Mucosa of rectum (tissue), 2 donors: Measurements from ENCODE around the gene MEG3.

Experiments used
- H3K27ac ChIP-seq, 2 donors: one replicate each; pipeline ENCODE4 v1.7.0; 2013; ENCODE audit warnings: inconsistent platforms in 2 of 2, low read depth in 2 of 2, low read length in 2 of 2
- H3K27me3 ChIP-seq, 2 donors: one replicate each; pipeline ENCODE4 v1.7.0; 2013; ENCODE audit warnings: low read length in 2 of 2; ENCODE audit not compliant: control insufficient read depth in 2 of 2, insufficient read depth in 2 of 2
- H3K36me3 ChIP-seq, 2 donors: one replicate each; pipeline ENCODE4 v1.7.0; 2013; ENCODE audit warnings: low read length in 2 of 2; ENCODE audit not compliant: control insufficient read depth in 2 of 2, insufficient read depth in 2 of 2
- H3K4me1 ChIP-seq, 2 donors: one replicate each; pipeline ENCODE4 v1.7.0; 2013; ENCODE audit warnings: low read length in 2 of 2, mild to moderate bottlenecking in 1 of 2; ENCODE audit not compliant: control insufficient read depth in 2 of 2, insufficient read depth in 2 of 2
- H3K4me3 ChIP-seq, 2 donors: one replicate each; pipeline ENCODE4 v1.7.0; 2013; ENCODE audit warnings: low read length in 2 of 2
- H3K9ac ChIP-seq, 2 donors: one replicate each; pipeline ENCODE4 v1.7.0; 2013; ENCODE audit warnings: low read length in 2 of 2, low read depth in 1 of 2, mild to moderate bottlenecking in 1 of 2
- H3K9me3 ChIP-seq, 2 donors: one replicate each; pipeline ENCODE4 v1.7.0; 2013; ENCODE audit warnings: low read length in 2 of 2; ENCODE audit not compliant: control insufficient read depth in 2 of 2
- donor health status: healthy.
- donor health status: Normal muscosa, but diverticular disease.

The MEG3 gene

DNA sequence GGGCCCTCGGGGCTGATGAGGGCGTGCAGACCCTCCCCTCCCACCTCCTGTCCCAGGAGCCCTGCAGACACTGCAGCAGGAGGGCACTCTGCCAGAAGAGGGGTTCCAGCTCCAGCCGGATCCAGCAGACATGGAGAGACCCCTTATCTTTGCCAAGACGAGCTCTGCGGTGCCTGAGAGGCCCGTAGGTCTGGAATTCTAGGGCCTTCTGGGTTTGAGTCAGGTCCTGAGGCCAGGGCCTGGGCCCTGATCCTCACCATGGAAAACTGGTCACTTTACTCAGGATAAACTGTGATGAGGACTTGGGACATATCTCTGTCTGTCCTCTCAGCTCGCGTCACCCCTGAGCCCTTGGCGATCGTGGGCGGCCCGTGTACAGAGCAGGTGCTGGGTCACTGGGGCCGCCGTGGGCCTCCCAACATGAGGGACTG, 13.8 kb downstream of the MEG3 start:
- no peaks in the 10 kb centered on the region for H3K4me1 ChIP-seq
- no peaks in the 10 kb centered on the region for H3K27me3 ChIP-seq
- no peak overlapping the region for H3K27ac ChIP-seq
- no peak overlapping the region for H3K9ac ChIP-seq
- H3K4me3 ChIP-seq, result no peak overlapping the region
- no peaks in the 10 kb centered on the region for H3K9me3 ChIP-seq
- H3K36me3 ChIP-seq, result no peaks in the 10 kb centered on the region

DNA sequence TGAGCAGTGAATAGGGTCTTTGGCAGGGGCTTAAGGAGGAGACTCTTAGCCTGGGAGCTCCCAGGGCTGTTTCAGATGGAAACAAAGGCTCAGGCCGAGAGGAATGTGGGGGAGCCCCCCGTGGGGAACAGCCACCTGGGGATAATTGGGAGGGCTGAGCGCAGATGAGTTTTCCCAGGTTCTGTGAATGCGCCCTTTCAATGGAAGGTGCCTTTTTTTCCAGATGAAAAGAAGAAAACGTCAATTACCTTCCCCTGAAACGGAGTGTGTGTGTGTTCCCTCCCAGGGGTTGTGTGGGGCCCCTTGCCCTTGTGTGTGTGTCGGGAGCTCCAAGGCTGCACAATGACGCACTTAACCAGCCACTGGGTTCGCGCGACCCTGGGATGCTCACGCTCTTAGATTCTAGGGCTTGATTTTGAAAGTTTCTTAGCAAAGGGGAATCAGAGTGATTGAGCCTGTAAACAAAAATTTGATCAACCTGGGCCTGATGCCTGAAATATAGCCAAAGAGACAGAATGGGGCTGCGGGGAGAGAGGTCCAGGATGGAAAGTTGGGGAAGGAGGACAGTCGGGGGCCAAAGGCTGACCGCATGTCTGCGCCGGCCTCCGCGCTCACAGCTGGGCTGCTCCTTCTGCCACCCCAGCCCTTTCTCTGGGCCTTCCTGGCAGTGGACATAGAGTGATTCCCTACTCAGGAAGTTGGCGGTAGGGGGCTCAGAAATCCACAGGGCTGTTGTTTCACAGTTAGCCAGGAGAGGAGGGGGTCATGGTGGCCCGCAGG, 14.6 kb downstream of the MEG3 start:
- Histone ChIP-seq H3K4me1 (no peaks in the 10 kb centered on the region), H3K36me3 (no peaks in the 10 kb centered on the region)

DNA sequence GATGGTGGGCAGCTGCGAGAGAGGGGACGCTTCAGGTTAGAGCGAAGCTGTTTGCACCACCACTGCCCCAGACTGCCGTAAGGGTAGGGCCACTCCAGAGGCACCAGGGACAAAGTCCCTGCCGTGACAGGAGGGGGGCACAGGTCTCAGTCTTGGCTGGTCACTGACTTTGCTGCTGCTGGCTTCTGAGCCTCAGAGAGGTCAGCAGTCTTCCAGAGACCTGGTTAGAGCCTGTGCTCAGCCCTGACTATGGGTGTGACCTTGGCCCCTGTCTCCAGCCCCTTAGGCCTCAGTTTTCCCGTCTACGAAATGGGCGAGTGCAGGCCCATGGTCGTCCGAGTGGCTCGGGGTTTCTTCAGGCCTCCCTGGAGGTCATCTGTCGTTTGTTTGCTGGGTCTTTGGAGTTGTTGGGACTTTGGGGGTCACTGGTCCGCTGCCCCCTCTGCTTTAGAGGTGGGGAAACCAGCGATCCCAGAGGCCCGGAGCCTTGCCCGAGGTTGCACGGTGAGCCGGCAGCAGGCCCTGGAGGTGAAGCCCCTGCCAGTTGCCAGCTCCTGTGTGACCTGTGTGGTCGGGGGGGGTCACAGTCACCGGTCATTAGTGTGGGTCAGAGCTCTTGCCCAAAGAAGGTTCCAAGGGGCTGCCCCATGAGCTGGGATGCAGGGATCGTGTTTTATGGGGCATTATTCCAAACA, 15.3 kb downstream of the MEG3 start:
- Histone ChIP-seq H3K4me3 (no peak overlapping the region), H3K36me3 (no peaks in the 10 kb centered on the region), H3K27ac (no peak overlapping the region), H3K9ac (no peak overlapping the region), H3K9me3 (no peaks in the 10 kb centered on the region), H3K4me1 (no peaks in the 10 kb centered on the region), H3K27me3 (no peaks in the 10 kb centered on the region)

More for the DNA sequence above, 14.6 kb downstream of the MEG3 start:
- Histone ChIP-seq H3K27me3 (no peaks in the 10 kb centered on the region), H3K27ac (no peak overlapping the region), H3K4me3 (no peak overlapping the region), H3K9ac (no peak overlapping the region), H3K9me3 (no peaks in the 10 kb centered on the region)

DNA sequence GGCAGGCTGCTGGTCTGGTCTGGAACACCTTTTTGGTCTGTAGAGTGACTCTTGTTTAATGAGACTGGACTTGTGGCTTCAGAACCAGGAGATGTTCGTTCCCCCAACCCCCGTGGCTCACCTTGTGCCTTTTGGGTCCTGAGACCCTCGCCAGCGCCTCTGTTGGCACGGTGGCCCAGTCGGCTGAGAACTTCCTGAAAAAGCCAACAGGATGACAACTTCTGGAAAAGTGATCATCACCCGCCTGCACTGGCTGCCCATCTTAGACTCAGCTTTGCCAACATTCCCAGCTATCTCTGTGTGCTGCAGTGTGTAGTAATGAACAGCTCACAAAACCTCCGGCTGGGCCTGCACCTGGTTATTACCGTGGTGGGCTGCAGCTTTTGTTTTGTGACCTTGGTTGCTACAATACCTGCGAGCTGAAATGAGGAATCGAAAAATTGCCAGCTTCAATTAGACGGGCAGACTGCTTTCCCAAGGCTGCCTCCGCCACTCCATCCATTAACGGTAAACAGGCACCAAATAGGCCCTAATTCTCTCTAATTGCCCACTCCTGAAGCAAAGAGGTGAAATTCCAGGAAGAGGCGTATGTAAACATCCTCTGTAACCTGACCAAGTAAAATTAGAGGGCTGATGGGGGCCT, 16.0 kb downstream of the MEG3 start:
- H3K9ac ChIP-seq, result no peak overlapping the region
- H3K27ac ChIP-seq, result no peak overlapping the region
- H3K9me3 ChIP-seq, result no peaks in the 10 kb centered on the region
- no peak overlapping the region for H3K4me3 ChIP-seq
- H3K36me3 ChIP-seq, result no peaks in the 10 kb centered on the region
- H3K4me1 ChIP-seq, result no peaks in the 10 kb centered on the region
- no peaks in the 10 kb centered on the region for H3K27me3 ChIP-seq

DNA sequence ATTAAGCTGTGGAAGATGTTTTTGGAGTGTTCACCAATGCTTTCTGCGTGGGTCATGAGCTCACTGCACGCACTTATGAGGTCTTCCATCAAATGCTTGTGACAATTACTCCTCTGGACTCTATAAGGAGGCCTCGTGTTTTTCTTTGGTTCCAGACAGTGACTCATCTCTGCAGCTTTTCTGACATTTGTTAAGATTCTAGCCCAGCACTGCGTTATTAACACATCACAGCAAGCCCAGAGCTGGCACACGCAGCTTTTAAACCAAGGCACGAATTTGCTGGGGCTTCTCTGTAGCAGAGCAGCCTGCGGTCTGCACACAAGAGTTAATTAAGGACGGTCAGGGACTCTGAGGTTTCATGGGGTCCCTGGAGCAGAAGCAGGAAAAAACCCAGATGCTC, 16.9 kb downstream of the MEG3 start:
- Histone ChIP-seq H3K4me1 (no peaks in the 10 kb centered on the region), H3K4me3 (no peak overlapping the region), H3K9ac (no peak overlapping the region), H3K9me3 (no peaks in the 10 kb centered on the region), H3K36me3 (no peaks in the 10 kb centered on the region), H3K27ac (no peak overlapping the region), H3K27me3 (no peaks in the 10 kb centered on the region)

DNA sequence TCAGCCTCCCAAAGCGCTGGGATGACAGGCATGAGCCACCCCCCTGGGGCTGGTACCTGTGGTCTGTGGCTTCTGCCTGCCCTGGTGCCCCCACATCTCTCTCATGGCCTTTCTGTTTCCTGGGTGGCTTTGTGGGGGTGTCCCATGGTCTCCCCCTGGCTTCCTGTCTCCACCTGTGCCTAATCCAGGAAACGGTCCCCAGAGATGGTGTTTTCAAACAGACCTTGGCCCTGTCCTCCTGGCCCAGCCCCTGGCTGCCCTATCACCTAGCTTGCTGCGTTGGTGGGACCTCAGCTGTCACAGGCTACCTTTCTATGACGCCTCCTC, 18.1 kb downstream of the MEG3 start:
- H3K4me3 ChIP-seq, result no peak overlapping the region
- H3K27ac ChIP-seq, result no peak overlapping the region
- no peaks in the 10 kb centered on the region for H3K36me3 ChIP-seq
- H3K9me3 ChIP-seq, result no peaks in the 10 kb centered on the region
- H3K9ac ChIP-seq, result no peak overlapping the region
- H3K27me3 ChIP-seq, result no peaks in the 10 kb centered on the region
- H3K4me1 ChIP-seq, result no peaks in the 10 kb centered on the region

DNA sequence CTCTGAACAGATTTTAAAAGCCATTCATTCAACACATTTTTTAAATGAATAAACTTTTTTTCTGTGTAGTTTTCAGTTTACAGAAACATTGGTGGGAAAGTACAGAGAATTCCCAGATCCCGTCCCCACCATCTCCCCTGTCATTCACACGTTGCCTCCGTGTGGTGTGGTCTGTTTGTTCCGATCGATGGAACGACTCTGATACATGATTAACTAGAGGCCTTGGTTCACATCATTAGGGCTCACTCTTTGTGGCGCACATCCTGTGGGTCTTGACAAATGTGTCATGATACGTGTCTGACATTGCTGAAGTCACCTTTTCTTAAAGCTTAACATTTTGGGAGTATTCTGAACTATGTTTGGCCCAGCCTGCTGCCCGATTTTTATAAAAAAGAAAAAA, 18.5 kb downstream of the MEG3 start:
- no peak overlapping the region for H3K4me3 ChIP-seq

DNA sequence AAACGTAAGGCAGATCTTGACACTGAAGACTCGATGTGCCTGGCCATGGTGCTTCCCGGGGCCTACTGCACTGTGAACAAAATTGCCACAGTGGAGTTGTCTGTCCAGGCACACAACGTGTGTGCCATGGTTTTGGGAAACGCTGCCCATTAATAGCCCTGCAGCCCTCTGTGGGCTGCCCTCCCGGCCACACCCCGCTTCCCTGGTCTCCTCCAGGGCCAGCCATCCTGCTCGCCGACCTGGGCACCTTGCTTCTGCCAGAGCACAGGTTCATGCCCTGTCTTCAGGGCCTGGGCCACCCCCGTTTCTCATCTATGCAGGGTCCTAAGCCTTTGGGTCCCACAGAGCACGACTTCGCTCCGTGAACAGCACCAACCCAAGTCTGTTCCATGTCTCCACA, 18.9 kb downstream of the MEG3 start:
- Histone ChIP-seq H3K4me1 (no peaks in the 10 kb centered on the region), H3K9me3 (no peaks in the 10 kb centered on the region), H3K36me3 (no peaks in the 10 kb centered on the region), H3K27me3 (no peaks in the 10 kb centered on the region), H3K27ac (no peak overlapping the region), H3K4me3 (no peak overlapping the region), H3K9ac (no peak overlapping the region)

More for the DNA sequence above, 18.5 kb downstream of the MEG3 start:
- Histone ChIP-seq H3K9ac (no peak overlapping the region), H3K27me3 (no peaks in the 10 kb centered on the region), H3K36me3 (no peaks in the 10 kb centered on the region), H3K9me3 (no peaks in the 10 kb centered on the region), H3K27ac (no peak overlapping the region), H3K4me1 (no peaks in the 10 kb centered on the region)

DNA sequence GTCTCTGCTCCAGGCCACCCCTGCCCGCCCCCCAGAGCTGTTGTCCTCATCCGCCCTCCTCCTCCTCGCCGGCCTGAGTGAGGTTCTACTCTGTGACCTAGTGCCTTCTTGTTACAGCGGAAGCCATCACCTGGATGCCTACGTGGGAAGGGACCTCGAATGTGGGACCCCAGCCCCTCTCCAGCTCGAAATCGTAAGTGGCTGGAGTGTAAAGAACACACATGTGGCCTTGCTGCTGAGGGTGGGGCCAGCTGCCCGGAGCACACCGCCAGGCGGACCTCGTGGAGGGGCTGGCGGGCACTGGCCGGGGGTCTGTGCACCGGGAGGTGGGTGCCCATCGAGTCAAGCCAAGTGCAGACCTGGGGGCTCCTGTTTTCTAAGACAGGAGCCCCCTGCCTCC, 19.4 kb downstream of the MEG3 start:
- Histone ChIP-seq H3K4me3 (no peak overlapping the region), H3K9me3 (no peaks in the 10 kb centered on the region), H3K27me3 (no peaks in the 10 kb centered on the region), H3K27ac (no peak overlapping the region), H3K36me3 (no peaks in the 10 kb centered on the region), H3K4me1 (no peaks in the 10 kb centered on the region), H3K9ac (no peak overlapping the region)

DNA sequence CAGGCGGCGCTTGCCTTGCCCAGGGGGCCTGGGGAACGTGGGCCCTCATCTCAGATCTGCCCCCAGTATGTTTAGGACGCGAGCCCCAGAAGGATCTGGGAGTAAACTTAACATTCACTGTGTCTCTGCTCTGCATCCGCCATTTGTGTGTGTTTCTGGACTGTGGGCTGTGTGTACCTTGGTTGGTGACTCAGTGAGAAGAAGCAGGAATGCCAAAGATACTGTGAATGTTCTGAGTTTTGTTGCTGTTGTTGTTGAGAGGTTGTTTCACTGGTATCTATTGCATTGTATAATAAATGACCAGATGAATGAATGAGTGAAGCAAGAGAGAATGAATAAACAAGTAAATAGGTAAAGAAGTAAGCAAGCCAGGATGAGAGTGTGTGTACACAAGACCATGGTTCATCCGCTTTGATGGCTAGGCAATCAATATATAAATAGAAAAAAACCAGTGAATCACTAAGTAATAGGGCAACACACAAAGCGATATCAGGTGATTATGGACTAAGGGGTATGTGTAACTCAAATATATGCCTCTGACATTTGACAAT, 20.5 kb downstream of the MEG3 start:
- H3K27ac ChIP-seq, result no peak overlapping the region
- H3K4me3 ChIP-seq, result no peak overlapping the region
- H3K4me1 ChIP-seq, result no peaks in the 10 kb centered on the region
- no peak overlapping the region for H3K9ac ChIP-seq
- H3K9me3 ChIP-seq, result no peaks in the 10 kb centered on the region
- H3K27me3 ChIP-seq, result no peaks in the 10 kb centered on the region
- H3K36me3 ChIP-seq, result no peaks in the 10 kb centered on the region
